ENCODE results near the gene GRB10.

Gene GRB10

DNA sequence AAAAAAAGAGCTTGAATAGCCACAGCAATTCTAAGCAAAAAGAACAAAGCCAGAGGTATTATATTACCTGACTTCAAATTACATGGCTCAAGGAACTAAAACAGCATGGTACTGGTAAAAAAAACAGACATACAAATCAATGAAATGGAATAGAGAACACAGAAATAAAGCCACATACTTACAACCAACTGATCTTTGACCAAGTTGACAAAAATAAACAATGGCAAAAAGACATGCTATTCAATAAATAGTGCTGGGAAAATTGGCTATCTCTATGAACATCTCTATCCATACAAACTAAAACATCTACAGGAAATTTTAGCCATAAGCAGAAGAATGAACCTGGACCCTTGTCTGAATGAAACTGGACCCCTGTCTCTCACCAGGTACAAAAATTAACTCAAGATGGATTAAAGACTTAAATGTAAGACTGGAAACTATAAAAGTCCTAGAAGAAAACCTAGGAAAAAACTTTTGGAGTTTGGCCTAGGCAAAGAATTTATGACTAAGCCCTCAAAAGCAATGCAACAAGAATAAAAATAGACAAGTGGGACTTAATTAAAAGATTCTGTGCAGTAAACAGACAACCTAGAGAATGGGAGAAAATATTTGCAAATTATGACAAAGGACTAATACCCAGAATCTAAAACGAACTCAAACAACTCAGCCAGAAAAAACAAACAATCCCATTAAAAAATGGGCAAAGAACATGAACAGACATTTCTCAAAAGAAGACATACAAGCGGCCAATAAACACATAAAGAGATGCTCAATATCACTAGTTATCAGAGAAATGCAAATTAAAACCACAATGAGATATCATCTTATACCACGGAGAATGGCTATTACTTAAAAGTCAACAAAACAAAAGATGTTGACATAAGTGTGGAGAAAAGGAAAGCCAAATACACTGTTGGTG is 144.7 kb downstream of the GRB10 start:
- in situ Hi-C loops (cut with MboI; ENCODE audit: low sequenced_read_pairs, unreplicated experiment): no loop called here
- no peak for DNase-seq (ENCODE audit: low spot score)
- TF ChIP-seq, protein P1, sequence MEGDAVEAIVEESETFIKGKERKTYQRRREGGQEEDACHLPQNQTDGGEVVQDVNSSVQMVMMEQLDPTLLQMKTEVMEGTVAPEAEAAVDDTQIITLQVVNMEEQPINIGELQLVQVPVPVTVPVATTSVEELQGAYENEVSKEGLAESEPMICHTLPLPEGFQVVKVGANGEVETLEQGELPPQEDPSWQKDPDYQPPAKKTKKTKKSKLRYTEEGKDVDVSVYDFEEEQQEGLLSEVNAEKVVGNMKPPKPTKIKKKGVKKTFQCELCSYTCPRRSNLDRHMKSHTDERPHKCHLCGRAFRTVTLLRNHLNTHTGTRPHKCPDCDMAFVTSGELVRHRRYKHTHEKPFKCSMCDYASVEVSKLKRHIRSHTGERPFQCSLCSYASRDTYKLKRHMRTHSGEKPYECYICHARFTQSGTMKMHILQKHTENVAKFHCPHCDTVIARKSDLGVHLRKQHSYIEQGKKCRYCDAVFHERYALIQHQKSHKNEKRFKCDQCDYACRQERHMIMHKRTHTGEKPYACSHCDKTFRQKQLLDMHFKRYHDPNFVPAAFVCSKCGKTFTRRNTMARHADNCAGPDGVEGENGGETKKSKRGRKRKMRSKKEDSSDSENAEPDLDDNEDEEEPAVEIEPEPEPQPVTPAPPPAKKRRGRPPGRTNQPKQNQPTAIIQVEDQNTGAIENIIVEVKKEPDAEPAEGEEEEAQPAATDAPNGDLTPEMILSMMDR (IDR thresholded peaks at IDR 0.05; ENCODE audit: borderline replicate concordance, control extremely low read depth, extremely low read depth, insufficient read depth, missing control alignments): no peak

DNA sequence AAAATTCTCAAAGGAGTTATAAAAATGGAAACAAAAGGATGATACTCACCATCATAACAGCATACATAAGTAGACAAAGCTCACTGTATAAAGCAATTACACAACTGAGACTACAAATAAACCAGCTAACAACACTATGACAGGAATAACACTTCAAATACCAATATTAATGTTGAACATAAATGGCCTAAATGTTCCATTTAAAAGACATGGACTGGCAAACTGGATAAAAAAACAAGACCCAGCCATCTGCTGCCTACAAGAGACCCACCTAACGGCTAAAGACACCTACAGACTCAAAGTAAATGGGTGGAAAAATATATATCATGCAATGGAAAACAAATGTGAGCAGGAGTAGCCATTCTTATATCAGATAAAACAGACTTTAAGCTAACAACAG is 148.3 kb downstream of the GRB10 start:
- in situ Hi-C loops (cut with MboI; ENCODE audit: low sequenced_read_pairs, unreplicated experiment): no loop called here
- TF ChIP-seq, protein P1 (IDR thresholded peaks at IDR 0.05; ENCODE audit: borderline replicate concordance, control extremely low read depth, extremely low read depth, insufficient read depth, missing control alignments): no peak
- DNase-seq (ENCODE audit: low spot score): no peak

GRCh38 chr7:50633414-50633710 is 149.3 kb downstream of the GRB10 start:
- TF ChIP-seq, protein P1 (IDR thresholded peaks at IDR 0.05; ENCODE audit: borderline replicate concordance, control extremely low read depth, extremely low read depth, insufficient read depth, missing control alignments): no peak
- no peak for DNase-seq (ENCODE audit: low spot score)
- in situ Hi-C loops (cut with MboI; ENCODE audit: low sequenced_read_pairs, unreplicated experiment): no loop called here

GRCh38 chr7:50632561-50633413 is 149.9 kb downstream of the GRB10 start:
- TF ChIP-seq, protein P1 (IDR thresholded peaks at IDR 0.05; ENCODE audit: borderline replicate concordance, control extremely low read depth, extremely low read depth, insufficient read depth, missing control alignments): peak; percentile 86
- DNase-seq (ENCODE audit: low spot score): peak; percentile 70
- in situ Hi-C loops (cut with MboI; ENCODE audit: low sequenced_read_pairs, unreplicated experiment): no loop called here

GRCh38 chr7:50631639-50632038 is 151.1 kb downstream of the GRB10 start:
- in situ Hi-C loops (cut with MboI; ENCODE audit: low sequenced_read_pairs, unreplicated experiment): no loop called here
- no peak for DNase-seq (ENCODE audit: low spot score)
- TF ChIP-seq, protein P1 (IDR thresholded peaks at IDR 0.05; ENCODE audit: borderline replicate concordance, control extremely low read depth, extremely low read depth, insufficient read depth, missing control alignments): no peak

DNA sequence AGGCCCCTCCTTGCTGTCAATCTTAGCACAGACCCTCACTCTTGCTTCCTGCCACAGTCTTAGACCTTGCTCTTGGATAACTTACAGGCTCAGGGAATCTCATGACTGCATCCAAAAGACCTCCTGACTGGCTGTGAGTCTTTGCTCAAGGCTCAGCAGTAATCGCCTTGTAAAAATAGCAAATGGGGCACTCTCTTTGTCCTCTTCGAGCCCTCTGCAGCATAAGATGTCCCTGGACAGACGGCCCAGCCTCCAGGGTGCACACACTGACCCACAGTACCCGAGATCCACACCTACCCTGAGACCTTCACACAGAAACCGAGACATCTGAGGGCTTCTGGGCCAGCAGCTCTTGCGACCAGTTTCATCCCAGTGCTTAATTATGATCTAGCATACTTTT is 151.6 kb downstream of the GRB10 start:
- TF ChIP-seq, protein P1 (IDR thresholded peaks at IDR 0.05; ENCODE audit: borderline replicate concordance, control extremely low read depth, extremely low read depth, insufficient read depth, missing control alignments): no peak
- no peak for DNase-seq (ENCODE audit: low spot score)
- in situ Hi-C loops (cut with MboI; ENCODE audit: low sequenced_read_pairs, unreplicated experiment): no loop called here
